Stimulated activated CD4-positive, alpha-beta T cell treated with anti-CD3 and anti-CD28 coated beads, Interleukin-15, amount 100 ng/mL, for 24 hours (primary cell): Measurements from ENCODE around the gene ZNF800.

Source experiments
- DNase-seq: peaks from one replicate; pipeline ENCODE4 v3.0.0-alpha.2; 2020

The ZNF800 gene

DNA sequence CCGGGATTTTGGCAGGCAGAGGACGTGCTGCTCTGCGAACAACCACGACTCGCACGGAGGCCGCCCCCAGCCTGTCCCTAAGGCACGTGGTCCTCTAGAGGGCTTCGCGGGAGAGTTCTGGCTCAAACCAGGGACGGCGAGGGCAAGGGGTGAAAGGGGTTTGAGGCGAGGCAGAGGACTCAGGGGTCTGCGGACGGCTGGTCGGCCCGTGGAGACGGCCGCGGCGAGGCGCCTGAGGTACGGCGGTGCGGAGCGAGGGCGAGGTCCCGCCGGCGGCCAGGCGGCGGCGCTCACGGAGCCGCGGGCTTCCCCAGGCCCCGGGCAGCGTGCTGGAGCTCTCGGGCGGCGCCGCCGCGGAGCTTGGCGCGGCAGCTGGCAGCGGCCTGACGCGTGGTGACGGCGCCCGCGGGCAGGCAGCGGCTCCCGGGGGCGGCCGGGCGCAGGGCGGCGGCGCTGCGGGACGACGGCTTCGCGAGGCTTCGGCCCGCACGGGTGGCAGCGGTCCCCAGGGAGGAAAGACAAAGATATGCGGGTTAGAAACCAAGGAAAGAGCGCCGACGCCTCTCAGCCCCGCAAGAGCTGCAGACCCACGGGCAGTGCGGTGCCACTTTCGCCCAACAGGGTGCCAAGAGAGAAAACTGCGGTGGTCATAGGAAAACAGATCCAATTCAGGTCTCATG is 44.8 kb downstream of the ZNF800 start:
- peak; percentile 81 for DNase-seq

DNA sequence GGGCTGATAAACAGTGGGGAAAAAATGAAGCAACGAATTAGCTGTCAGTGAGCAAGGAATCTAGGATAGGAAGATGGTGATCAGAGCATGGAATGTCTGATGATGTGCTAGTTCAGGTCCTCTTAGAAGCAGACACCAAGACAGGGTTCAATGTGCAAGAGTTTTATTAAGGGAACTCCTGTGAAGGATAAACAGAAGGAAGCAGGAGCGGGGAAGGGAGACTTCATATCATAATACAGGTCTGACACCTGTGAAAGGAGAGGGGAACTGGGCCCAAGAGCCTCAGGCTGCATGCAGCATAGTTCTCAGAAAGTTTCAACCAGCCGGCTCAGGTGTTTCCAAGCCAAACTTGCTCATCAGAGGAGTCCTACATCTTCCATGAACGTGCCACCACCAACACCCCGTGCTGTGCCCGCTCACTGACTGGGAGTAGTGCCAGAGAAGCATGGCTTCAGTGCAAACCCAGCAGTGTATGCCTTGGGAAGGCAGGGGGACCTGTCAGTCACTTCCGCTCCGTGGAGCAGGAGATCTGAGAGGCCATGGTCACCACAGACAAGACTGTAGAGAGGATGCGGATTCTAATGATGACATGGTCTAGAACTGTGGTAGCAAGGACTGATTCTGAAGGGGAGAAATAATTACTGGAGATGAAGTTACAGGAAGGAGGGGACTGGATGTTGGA is 45.8 kb downstream of the ZNF800 start:
- DNase-seq: no peak

DNA sequence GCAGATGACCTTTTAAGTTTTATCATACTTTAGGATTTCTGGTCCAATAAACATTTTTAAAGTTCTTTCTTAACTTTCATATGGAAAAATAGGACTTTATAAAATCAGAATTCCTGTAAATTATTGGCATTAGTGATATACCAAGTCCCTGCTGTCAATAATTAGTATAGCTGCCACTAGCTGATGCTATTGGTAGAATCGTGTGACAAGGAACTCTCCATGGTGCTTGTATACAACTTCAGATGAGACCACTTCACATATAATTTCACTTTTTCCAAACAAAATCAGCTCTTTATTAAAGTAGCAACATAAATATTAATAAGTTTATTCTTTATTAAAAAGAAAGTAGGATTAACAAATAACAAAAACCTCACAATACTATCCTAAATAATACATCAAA is 49.9 kb downstream of the ZNF800 start:
- no peak for DNase-seq

DNA sequence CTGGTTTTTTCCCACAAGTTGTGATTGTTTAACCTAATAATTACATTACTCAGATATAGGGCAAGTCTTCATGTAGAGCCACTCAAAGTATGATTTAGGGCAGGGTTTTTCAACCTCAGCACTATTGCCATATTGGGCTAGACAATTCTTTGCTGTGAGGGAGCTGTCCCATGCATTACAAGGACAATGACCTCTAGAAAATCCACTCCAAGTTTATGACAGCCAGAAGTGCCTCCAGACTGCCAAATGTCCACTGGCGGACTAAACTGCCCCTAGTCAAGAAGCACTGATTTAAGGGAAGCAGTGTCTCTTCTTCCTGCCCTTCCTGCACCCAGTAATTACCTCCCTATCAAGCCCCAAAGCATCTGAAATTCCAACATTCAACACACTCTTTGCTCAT is 54.4 kb downstream of the ZNF800 start:
- DNase-seq: no peak

DNA sequence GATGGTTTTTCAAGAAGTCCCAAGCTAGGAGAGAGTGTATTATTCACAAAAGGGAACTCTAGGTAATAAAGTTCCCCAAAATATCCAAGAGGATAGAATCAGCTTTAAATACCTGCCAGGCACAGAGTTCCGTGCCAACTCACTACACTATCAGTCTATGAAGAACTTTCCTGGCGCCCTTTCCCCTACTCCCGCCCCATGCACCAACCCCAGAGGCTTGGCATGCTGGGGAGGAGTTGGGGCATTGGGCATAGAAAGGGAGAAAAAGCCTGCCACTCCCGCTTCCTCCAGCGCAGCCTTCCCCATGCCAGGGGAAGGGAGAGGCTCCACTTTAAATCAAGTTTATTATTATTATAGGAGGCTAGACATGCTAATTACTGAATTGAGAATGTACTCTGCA is 54.9 kb downstream of the ZNF800 start:
- no peak for DNase-seq

DNA sequence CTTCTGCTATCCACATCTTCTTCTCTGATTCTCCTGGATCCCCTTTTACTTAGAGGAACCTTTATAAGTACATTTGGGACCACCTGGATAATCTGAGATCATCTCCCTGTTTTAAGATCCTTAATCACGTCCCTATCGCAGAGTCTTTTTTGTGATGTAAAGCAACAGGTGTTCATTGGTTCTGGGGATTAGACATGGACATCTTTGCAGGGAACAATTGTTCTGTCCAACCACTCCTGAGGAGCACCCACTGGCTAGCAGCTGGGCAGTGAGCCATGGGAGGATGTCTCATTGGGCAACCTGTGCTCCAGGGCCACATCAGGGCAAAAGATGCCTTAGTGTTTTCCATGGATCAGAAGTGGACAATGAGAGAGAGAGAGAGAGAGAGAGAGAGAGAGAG is 56.0 kb downstream of the ZNF800 start:
- DNase-seq: no peak

DNA sequence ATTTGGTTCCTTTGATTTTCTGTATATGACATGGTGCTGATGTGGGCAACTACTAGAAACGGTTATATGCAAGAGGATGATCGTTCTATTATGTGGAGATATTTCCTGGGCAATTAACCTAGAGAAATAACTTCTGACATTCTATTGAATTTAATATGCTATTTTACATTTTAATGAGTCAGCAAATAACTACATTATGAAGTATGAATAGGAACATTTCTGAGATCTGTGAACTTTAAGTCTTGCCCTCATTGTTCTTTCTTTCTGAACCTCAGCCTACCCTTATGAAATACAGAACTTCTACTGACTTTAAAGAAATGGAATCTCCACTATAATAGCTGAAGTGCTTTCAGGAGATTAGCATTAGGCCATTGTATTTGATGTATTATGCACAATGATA is 59.6 kb downstream of the ZNF800 start:
- no peak for DNase-seq

DNA sequence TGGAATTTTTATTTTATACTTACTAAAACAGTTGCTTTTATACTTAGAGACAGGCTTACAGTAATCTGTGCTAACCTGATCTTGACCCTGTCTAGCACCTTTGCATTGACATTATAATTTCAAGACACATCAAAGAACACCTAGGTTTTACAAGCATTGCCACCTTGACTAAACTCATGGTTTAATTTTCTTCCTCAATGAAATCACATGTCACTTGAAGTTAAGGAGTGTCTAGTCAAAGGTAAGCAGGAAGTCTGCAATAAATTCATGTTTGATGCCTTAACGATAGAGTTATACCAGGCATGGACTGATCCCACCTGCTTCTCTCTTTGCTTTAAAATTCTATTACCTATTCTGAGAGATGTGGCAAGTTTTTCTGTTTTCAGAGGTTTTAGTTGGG is 62.4 kb downstream of the ZNF800 start:
- DNase-seq: no peak

DNA sequence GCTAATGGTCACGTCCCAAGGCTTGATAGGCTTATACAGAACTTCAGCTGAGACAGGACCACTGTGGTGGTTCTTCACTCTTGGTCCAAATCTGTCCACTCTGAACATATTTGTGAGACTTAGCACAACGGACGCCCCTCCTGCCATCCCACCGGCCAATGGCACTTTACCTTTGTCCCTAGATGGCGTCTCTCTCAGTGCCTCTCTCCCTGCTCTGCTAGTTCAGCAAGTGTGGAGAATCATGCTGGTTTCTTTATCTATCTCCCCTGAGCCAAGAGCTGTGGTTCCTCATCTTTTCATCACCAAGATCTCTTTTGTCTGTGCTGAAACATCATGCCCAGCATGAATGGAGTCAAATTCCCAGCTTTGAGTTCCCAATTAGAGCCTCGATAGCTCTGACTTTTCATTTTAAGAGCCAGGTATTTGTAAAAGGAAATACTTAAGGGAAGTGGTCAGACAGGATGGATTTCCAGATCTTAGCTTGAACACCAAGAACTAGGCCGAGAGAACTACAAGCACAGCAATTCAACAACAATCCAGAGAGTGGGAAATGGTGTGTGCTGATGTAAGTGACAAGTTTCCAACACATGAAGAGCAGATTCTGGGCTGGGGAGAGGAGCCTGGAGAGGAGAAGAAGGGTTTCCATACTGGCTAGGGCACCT is 69.5 kb downstream of the ZNF800 start:
- no peak for DNase-seq

DNA sequence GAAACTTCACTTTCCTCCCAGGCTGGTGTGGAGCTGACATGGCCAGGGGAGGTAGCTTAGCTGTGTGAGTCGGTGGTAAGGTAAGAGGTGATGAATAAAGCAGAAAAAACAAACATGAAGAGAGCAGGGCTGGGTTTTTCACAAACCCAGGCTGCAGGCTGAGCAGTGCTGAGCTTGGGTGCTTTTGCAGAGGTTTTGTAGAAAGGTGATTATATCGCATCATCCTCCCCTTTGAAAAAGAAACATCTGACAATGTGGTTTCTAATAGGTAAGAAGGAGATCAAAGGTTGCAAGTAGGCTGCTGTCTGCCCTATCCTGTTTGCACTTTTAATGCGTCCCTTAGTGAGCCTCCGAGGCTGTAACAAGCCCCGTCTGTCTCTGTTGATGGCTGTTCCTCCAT is 70.2 kb downstream of the ZNF800 start:
- DNase-seq: peak; percentile 2

DNA sequence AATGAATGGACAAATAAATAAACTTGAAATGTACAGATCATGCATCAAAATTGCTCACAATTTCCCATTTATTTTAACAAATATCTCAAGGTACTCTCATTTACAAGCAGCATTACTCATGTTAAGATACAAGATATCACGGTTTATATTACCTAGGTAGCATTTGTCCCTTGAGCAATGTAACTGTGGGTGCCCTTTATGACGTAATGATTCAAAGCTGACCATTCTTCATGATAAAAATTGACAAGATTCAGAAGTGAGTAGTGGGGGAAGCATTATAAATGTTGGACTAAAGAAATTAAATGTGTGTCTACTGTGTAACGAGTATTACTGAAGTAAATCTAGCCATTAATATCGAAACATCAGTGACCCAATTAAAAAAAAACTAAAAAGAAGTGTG is 71.5 kb downstream of the ZNF800 start:
- DNase-seq: no peak
